Activated CD4-positive, alpha-beta T cell treated with anti-CD3 and anti-CD28 coated beads for 48 hours (primary cell): ENCODE data around the gene AACS.
"Not testable (repeated sequence)": the region's sequence is repeated elsewhere in the genome, so short reads cannot be mapped to it uniquely, and the experiment has no call there.

ENCODE experiments used
- DNase-seq: peaks from one replicate; pipeline ENCODE4 v3.0.0-alpha.2; 2020

AACS gene, protein sequence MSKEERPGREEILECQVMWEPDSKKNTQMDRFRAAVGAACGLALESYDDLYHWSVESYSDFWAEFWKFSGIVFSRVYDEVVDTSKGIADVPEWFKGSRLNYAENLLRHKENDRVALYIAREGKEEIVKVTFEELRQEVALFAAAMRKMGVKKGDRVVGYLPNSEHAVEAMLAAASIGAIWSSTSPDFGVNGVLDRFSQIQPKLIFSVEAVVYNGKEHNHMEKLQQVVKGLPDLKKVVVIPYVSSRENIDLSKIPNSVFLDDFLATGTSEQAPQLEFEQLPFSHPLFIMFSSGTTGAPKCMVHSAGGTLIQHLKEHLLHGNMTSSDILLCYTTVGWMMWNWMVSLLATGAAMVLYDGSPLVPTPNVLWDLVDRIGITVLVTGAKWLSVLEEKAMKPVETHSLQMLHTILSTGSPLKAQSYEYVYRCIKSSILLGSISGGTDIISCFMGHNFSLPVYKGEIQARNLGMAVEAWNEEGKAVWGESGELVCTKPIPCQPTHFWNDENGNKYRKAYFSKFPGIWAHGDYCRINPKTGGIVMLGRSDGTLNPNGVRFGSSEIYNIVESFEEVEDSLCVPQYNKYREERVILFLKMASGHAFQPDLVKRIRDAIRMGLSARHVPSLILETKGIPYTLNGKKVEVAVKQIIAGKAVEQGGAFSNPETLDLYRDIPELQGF

DNA sequence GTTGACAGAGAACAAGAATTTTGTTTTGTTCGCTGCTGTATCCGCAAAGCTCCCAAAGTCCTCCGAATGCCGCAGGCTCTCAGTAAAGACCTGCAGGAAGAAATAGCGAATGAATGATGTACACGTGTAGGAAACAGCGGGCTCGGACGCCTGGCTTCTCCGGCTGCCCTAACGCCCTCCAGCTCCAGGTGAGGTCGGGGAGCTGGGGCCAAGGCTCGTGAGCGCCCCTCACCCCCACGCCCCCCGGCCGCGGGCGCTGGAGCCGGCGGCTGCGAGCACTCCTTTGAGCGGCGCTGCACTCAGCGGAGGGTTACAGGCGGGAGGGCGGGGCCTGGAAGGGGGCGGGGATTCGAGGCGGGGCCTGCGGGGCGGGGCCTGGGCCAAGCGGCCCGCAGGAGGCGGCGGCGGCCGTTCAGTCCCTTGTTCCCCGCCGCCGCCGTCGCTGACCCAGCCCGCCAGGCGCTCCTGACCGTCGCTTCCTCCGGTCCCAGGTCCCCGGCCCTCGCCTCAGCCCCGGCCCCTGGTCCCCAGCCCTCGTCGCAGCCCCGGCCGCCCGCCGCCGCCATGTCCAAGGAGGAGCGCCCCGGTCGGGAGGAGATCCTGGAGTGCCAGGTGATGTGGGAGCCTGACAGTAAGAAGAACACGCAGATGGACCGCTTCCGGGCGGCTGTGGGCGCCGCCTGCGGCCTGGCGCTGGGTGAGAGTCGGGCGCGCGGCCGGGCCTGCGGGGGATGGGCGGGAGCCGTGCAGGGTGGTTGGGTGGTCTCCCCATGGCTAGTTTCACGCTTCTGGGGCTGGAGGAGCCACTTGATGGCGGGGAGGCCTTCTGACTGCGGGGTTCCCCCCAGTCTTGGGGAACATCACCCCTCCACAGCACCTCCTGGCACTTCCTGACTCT lies at the start of gene AACS:
Gene AACS (plus strand): TSS at position 415 of the 898 bp plus-strand sequence. CDS start 150 bp downstream, at position 565.
- peak; percentile 79 for DNase-seq

DNA sequence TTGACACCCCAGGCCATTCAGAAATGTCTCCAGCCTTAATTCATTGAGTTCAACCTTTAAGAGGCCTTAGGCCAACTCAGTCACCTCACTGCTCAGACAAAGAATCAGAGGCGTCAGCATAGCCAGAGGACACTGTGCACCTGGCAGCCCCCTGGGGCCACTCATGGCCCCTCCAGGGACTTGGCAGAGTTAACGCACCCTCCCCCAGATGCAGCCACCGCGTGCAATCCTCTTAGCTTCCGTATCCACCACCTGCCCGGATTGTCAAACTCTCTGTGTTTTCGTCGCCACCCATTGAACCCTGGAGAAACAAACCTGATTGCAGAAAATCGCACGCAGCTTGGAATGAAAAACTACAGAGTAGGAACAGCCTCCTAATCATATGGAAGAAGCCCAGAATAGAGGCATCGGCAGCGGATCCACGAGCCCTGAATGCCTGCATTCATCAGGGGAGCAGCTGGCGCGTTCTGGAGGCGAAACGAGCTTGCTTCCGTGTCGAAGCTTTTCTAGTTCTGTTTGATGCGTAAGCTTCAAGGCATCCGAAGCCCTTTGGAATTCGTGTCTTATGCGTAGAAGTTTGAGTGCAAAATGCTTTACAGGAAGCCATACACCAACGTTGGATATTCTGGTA lies 49.4 kb upstream of the AACS start:
- no peak for DNase-seq

- no peak for DNase-seq
Measured at GRCh38 chr12:125017801-125018200, 47.4 kb upstream of the AACS start.

DNA sequence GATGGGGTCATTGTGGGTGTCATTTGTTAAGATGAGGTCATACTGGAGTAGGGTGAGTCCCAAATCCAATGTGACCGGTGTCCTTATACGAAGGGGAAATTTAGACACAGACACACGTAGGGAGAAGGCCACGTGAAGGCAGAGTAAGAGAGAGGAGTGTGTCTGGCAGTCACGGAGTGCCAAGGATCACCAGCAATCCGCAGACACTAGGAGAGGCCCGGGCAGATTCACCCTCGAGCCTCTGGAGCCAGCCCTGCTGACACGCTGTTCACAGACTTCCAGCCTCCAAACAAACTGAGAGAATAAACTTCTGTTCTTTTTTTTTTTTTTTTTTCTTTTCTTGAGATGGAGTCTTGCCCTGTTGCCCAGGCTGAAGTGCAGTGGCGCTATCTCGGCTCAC lies 46.9 kb upstream of the AACS start:
- DNase-seq, result no peak

GRCh38 chr12:125021096-125021495 lies 44.1 kb upstream of the AACS start:
- no peak for DNase-seq

DNA sequence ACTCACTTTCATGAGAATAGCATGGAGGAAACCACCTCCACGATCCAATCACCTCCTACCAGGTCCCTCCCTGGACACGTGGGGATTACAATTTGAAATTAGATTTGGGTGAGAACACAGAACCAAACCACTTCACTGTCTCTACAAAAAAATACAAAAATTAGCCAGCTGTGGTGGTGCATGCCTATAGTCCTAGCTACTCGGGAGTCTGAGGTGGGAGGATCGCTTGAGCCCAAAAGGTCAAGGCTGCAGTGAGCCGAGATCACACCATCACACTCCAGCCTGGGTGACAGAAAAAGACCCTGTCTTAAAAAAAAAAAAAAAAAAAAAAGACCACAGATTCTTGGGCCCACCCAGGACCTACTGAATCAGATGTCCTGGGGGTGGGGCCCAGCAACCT lies 43.5 kb upstream of the AACS start:
- DNase-seq, result no peak

- no peak for DNase-seq
Measured at GRCh38 chr12:125023065-125023464, 42.2 kb upstream of the AACS start.

DNA sequence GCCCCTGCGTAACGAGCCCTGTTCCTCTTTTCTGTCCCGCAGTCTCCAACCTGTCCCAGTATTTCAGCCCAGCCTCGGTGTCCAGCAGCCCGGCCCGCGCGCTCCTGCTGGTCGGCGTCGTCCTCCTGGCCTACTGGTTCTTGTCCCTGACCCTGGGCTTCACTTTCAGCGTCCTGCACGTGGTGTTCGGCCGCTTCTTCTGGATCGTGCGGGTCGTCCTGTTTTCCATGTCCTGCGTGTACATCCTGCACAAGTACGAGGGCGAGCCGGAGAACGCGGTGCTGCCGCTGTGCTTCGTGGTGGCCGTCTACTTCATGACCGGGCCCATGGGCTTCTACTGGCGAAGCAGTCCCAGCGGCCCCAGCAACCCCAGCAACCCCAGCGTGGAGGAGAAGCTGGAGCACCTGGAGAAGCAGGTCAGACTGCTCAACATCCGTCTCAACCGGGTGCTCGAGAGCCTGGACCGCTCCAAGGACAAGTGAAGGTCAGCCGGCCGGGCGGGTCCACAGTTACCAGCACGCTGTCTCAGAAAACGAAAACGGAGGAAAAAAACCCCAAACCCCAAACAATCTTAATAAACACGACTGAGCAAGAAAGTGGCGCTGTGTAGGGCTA lies 40.2 kb upstream of the AACS start:
- no peak for DNase-seq

DNA sequence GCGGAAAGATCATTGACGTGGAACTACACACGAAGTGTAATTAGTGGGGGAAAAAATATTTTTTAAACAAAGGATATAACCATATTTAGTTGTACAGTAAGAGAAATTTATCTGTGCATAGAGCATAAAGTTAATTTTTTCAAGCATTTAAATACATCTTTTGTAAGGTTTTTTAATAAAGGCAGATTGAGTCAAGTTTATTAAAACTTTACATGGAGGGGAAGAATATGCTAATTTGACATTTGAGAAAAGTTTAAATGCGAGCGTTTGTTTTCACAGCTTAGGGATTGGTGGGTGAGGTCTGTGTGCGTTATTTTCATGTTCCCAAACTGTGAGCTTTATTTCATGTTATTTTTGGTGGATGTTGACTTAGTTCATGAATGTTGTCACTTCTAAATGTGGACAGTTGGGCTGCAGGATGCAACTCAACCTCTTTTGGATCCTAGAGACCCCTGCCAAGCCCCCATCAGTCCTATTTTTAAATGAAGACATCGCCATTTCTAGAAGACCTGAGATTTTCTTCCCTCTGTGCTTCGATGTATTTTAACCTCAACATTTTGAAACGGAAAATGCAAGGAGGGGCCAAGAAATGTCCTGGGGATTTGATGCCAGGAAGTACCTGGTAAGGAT lies 39.5 kb upstream of the AACS start:
- no peak for DNase-seq

DNA sequence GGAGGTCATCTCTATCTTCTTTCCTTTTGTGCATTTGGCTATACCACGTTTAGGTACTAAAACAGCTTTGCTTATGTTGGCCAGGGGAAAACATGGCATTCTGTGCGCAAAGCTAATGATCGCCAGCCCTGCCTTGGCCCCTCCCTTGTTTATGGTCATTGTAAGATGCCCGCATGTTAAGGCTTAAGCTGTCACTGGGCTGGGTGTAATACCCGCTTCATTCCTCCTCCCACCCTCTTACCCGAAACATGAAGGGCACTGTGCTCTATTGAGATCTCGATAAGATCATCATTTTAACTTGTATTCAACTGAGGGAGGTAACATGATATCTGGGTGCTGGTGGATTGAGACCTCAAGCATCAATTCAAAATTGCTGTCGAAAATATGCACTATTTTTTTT lies 37.1 kb upstream of the AACS start:
- DNase-seq, result no peak

DNA sequence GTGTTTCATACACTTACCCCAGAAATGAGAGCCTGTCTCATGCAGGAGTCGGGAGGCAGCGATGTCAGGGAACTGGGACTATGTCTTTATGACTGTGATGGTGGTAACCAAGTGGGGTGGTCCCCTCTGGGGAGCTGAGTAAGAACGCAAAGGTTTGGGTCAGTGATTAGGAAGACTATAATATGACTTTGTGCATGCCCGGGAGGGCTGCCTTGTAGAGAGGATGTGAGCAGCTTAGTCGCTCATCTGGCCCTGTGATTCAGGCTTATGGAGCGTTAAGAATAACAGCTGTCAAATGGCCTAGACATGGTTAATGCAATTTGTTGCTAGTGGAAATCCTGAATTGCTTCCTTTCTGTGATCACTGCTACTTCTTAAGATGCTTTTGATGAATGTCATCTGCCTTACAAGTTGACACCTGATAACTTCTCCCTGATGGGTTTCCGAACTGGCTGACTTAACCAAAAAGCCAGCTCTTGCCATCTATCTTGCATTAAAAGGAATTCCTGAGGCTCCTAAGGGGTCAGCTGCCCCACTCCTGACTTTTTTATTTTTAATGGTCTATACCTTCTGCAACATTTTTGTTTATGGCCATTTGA lies 35.4 kb upstream of the AACS start:
- DNase-seq, result no peak

GRCh38 chr12:125031471-125031870 lies 33.8 kb upstream of the AACS start:
- not testable (repeated sequence) for DNase-seq

- DNase-seq, result no peak
Measured at GRCh38 chr12:125032466-125033152, 32.6 kb upstream of the AACS start.

DNA sequence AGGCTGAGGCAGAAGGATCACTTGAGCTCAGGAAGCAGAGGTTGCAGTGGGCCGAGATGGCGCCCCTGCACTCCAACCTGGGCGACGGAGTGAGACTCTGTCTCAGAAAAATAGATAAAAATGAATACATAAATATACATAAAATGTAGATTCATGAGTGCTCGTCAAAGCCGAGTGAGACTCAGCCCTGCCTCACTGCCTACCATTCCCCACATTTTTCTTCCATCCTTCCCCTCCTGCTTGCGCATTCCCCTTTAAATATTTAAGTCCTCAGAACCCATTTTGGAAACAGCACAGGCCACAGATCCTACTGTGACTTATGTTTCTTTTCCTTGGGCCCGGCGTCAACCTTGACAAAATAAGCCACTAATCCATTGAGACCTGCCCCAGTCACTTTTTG lies 31.9 kb upstream of the AACS start:
- DNase-seq, result no peak

GRCh38 chr12:125038976-125039625 lies 26.1 kb upstream of the AACS start:
- no peak for DNase-seq

GRCh38 chr12:125049093-125049458 lies 16.2 kb upstream of the AACS start:
- DNase-seq, result no peak

DNA sequence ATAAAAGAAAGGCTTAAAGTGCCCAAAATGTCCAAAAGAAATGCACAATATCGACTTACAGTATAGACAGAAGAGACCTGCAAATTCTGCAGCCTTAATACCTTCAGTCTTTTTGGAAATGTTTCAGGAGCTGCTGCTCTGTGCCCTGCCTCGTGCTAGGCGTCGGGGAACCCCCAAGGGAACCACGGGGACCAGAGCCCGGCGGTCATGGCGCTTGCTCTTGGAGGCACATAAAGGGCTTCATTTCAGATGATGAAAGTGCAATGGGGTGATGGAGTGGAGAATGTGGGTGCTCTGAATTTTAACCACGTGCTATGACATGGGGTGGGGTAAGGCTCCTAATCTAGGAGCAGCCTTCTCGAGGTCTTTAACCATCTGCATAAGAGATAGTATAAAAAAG lies 14.8 kb upstream of the AACS start:
- DNase-seq, result no peak

DNA sequence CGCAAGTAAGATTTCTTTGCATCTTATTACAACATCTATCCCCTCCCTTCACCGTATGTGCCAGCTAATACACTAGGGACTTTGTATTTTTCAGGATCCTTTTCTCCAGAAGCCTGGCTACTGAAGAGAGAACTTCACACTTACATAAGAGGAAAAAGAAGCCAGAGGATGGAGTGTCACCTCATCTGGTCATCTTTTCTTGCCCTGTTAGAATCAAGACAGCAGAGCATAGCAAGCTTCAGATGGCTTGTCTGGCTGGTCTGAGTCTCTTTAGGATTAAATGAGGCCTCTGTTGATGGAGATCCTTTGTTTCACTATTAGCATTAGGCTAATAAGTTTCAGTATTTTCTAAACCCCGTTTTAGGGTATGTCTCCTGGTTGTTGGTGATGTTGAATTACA lies 14.4 kb upstream of the AACS start:
- no peak for DNase-seq

DNA sequence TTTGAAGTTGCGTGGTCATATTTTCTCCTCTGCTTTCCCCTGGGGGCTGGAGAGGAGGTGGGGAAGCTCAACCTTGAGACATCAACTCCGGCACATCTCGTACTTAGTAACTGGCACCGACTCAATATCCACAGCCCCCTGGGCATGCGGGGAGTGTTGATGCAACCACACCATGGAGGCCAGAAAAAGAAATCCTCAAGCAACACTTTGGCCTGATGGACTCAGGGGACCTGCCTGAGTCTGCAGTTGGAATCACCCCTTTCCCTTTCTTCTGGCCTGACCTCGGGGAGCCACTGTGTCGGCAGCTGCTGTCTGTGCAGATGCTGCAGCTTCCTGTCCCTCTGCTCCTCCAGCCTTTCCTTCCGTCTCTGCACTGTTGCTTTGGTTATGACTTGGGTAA lies 11.4 kb upstream of the AACS start:
- no peak for DNase-seq

DNA sequence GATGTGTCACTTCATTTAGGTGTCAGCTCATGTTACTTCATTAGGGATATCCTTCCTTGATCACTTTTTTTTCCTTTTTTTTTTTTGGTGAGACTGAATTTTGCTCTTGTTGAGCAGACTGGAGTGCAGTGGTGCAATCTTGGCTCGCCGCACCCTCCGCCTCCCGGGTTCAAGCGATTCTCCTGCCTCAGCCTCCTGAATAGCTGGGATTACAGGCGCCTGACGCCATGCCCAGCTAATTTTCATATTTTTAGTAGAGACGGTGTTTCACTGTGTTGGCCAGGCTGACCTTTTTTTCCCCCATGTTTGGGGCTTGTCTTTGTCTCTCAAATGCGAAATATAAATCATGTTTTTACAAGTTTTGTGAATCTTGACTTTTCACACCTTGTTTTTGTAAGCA lies 9.6 kb upstream of the AACS start:
- DNase-seq, result no peak

DNA sequence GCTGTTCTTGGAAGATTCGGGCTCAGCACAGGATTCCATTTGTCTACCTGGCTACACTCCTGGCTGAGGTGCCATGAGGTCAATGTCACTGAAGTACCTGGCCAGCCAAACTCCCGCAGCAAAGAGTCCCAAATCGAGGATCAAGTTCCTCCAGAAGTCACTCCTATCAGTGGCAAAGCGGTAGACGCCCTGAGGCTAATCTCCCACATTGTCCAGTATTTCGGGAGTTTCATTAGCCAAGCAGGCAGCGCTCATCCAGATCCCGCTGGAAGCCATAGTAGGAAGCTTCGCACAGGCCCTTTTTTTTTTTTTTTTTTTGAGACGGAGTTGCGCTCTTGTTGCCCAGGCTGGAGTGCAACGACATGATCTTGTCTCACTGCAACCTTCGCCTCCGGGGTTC lies 8.9 kb upstream of the AACS start:
- DNase-seq, result no peak
